Endothelial cell of umbilical vein (primary cell): ENCODE data around the gene A1BG.

ENCODE experiments used
- EZH2 ChIP-seq: IDR thresholded peaks from 2 replicates; pipeline ENCODE4 v1.6.1; 2012; ENCODE audit warnings: borderline replicate concordance, low read depth, mild to moderate bottlenecking, moderate library complexity, low read length, inconsistent platforms; ENCODE audit not compliant: severe bottlenecking
- JUN ChIP-seq: IDR thresholded peaks from 2 replicates; pipeline ENCODE4 v1.6.1; 2011; ENCODE audit warnings: borderline replicate concordance, low read depth; ENCODE audit not compliant: insufficient read length, insufficient read depth
- MYC ChIP-seq: IDR thresholded peaks from one replicate; pipeline ENCODE4 v1.6.1; 2011; ENCODE audit warnings: mild to moderate bottlenecking, low read depth, low read length
- POLR2A ChIP-seq: IDR thresholded peaks from 2 replicates; pipeline ENCODE4 v1.6.1; 2012; ENCODE audit warnings: low read depth, mild to moderate bottlenecking, control low read depth, low read length
- POLR2AphosphoS5 ChIP-seq: IDR thresholded peaks from 2 replicates; pipeline ENCODE4 v1.6.1; 2012; ENCODE audit warnings: low read depth, mild to moderate bottlenecking, control low read depth, low read length, moderate library complexity; ENCODE audit not compliant: insufficient read depth
- TF ChIP-seq, protein P1 (sequence below), 2 donors: IDR thresholded peaks; 1 replicate in 1 of 2; 2 replicates in 1 of 2; pipeline ENCODE4 v1.5.1; 2011; ENCODE audit warnings: low read length in 2 of 2, mild to moderate bottlenecking in 2 of 2, moderate library complexity in 2 of 2, control low read depth in 1 of 2, inconsistent platforms in 1 of 2, low read depth in 1 of 2; ENCODE audit not compliant: insufficient read depth in 1 of 2; ENCODE audit errors: extremely low read depth in 1 of 2

- TF ChIP-seq, protein P1, sequence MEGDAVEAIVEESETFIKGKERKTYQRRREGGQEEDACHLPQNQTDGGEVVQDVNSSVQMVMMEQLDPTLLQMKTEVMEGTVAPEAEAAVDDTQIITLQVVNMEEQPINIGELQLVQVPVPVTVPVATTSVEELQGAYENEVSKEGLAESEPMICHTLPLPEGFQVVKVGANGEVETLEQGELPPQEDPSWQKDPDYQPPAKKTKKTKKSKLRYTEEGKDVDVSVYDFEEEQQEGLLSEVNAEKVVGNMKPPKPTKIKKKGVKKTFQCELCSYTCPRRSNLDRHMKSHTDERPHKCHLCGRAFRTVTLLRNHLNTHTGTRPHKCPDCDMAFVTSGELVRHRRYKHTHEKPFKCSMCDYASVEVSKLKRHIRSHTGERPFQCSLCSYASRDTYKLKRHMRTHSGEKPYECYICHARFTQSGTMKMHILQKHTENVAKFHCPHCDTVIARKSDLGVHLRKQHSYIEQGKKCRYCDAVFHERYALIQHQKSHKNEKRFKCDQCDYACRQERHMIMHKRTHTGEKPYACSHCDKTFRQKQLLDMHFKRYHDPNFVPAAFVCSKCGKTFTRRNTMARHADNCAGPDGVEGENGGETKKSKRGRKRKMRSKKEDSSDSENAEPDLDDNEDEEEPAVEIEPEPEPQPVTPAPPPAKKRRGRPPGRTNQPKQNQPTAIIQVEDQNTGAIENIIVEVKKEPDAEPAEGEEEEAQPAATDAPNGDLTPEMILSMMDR (IDR thresholded peaks at IDR 0.05; ENCODE audit: extremely low read depth in 1 of 2, insufficient read depth in 1 of 2, low read depth in 1 of 2, low read length in 2 of 2), result no peak
- no peak for TF ChIP-seq JUN
- no peak for TF ChIP-seq EZH2
- TF ChIP-seq POLR2A, result no peak
- no peak for TF ChIP-seq POLR2AphosphoS5
- TF ChIP-seq MYC, result no peak
Observed at GRCh38 chr19:58350871-58351557, 2.3 kb downstream of the A1BG start.
